ENCODE data around the gene SH3BP1. TPM values are rescaled to one million over a fixed set of nuclear protein-coding genes. Genes with fewer than 3 reads are reported as not detected.
A peak's percentile ranks its signal among the peaks of the same experiment; 100 is the strongest.

Gene SH3BP1
- total and polyA plus RNA-seq, 9 of the 15 experiments (the other 6 are each of a cell fraction or from before 2014, with no cell fraction given): 0.10 to 36.2 (median 10.4) TPM

- H3K9me1 ChIP-seq (ENCODE audit: control insufficient read depth, insufficient read depth, low read length): no peaks in the 10 kb centered on the region
- in situ Hi-C loops (cut with MboI): no loop called here
- no peak overlapping the region for H2AFZ ChIP-seq (ENCODE audit: low read depth, low read length)
- 90% methylated on average over 15 of the region's 18 CpGs for WGBS (ENCODE audit: insufficient coverage, low coverage, missing lambda C conversion rate)
- no peaks in the 10 kb centered on the region for H3K9me3 ChIP-seq (replicated peaks; ENCODE audit: control insufficient read depth, insufficient read depth, low read depth, low read length)
- peak overlapping the region in 1 of 2 experiments; percentile 74; a peak in 2 of 4 replicates for H3K9ac ChIP-seq (ENCODE audit: insufficient read depth in 1 of 2, low read depth in 2 of 2, low read length in 2 of 2)
- ChIA-PET CTCF (ENCODE audit: low intra/inter-chr PET ratio) (no interaction called here), POLR2A (no interaction called here)
- no peak overlapping the region for H3K4me3 ChIP-seq
- no peak for ATAC-seq
- no peak overlapping the region; the same call in 2 of the 3 replicates for H3K27ac ChIP-seq (ENCODE audit: extremely low read depth, low read depth, low read length)
- peaks cover 9 to 62% of the 10 kb centered on the region in 2 experiments; a peak in 4 of 5 replicates for H3K4me1 ChIP-seq (replicated peaks in 1 of 2; ENCODE audit: control insufficient read depth in 2 of 2, insufficient read depth in 2 of 2, low read length in 2 of 2)
- TF ChIP-seq POLR2G (IDR thresholded peaks at IDR 0.05; ENCODE audit: low read depth, low read length) (0 out of 2 replicates have a peak, but pooled peaks have one; percentile 14), BACH1 (tag; IDR thresholded peaks at IDR 0.05) (no peak), RBFOX2 (IDR thresholded peaks at IDR 0.05; ENCODE audit: low read depth, low read length) (peak; percentile 39; the same call in 1 of the 2 replicates)
- H3K79me2 ChIP-seq (ENCODE audit: control insufficient read depth, insufficient read depth, low read length): peaks cover 23% of the 10 kb centered on the region
- FAIRE-seq: no peak
- H3K4me2 ChIP-seq (ENCODE audit: insufficient read depth, low read length): no peak overlapping the region
- H3K27me3 ChIP-seq (ENCODE audit: control insufficient read depth in 2 of 2, insufficient read depth in 2 of 2, low read length in 2 of 2): no peaks in the 10 kb centered on the region
- H4K20me1 ChIP-seq (replicated peaks; ENCODE audit: control insufficient read depth, insufficient read depth, low read length): no peaks in the 10 kb centered on the region
- DNase-seq (ENCODE audit: extremely low read depth in 1 of 4, low spot score in 3 of 4): no peak
- intact Hi-C loops (cut with micrococcal nuclease): no loop called here
- no TSS peak for BruUV-seq (replicated peaks)
- peaks cover 5% of the 10 kb centered on the region; the same call in 1 of the 3 replicates for H3K36me3 ChIP-seq (ENCODE audit: control insufficient read depth, insufficient read depth, low read length)
These were observed 38.9 kb downstream of the SH3BP1 start for GRCh38 chr22:37678372-37678771.

- no TSS peak for BruUV-seq (replicated peaks)
- FAIRE-seq: no peak
- H3K27me3 ChIP-seq (ENCODE audit: control insufficient read depth in 2 of 2, insufficient read depth in 2 of 2, low read length in 2 of 2): no peaks in the 10 kb centered on the region
- no peaks in the 10 kb centered on the region for H4K20me1 ChIP-seq (replicated peaks; ENCODE audit: control insufficient read depth, insufficient read depth, low read length)
- H3K36me3 ChIP-seq (ENCODE audit: control insufficient read depth, insufficient read depth, low read length): peaks cover 5% of the 10 kb centered on the region; the same call in 1 of the 3 replicates
- no peaks in the 10 kb centered on the region for H3K9me3 ChIP-seq (replicated peaks; ENCODE audit: control insufficient read depth, insufficient read depth, low read depth, low read length)
- H3K9ac ChIP-seq (ENCODE audit: insufficient read depth in 1 of 2, low read depth in 2 of 2, low read length in 2 of 2): 0 out of 4 replicates have a peak overlapping the region, but pooled peaks of 1 of the 2 experiments have one; percentile 36
- H3K9me1 ChIP-seq (ENCODE audit: control insufficient read depth, insufficient read depth, low read length): no peaks in the 10 kb centered on the region
- no peak overlapping the region for H3K4me3 ChIP-seq
- no peak overlapping the region for H2AFZ ChIP-seq (ENCODE audit: low read depth, low read length)
- no peak for DNase-seq (ENCODE audit: extremely low read depth in 1 of 4, low spot score in 3 of 4)
- peaks cover 9 to 50% of the 10 kb centered on the region in 2 experiments; a peak in 4 of 5 replicates for H3K4me1 ChIP-seq (replicated peaks in 1 of 2; ENCODE audit: control insufficient read depth in 2 of 2, insufficient read depth in 2 of 2, low read length in 2 of 2)
- no peak for ATAC-seq
- in situ Hi-C loops (cut with MboI): no loop called here
- POLR2A ChIA-PET: interaction anchor here (0.6 to 1.2 kb wide), 4 partner anchors 11 to 254 kb away, joined by 3 to 6 read pairs (median 4); no protein-coding TSS in a partner anchor
- no peak overlapping the region for H3K4me2 ChIP-seq (ENCODE audit: insufficient read depth, low read length)
- 89% methylated on average over 7 of the region's 8 CpGs for WGBS (ENCODE audit: insufficient coverage, low coverage, missing lambda C conversion rate)
- CTCF ChIA-PET (ENCODE audit: low intra/inter-chr PET ratio): no interaction called here
- H3K27ac ChIP-seq (ENCODE audit: extremely low read depth, low read depth, low read length): no peak overlapping the region
- intact Hi-C loops (cut with micrococcal nuclease): no loop called here
- peaks cover 23% of the 10 kb centered on the region for H3K79me2 ChIP-seq (ENCODE audit: control insufficient read depth, insufficient read depth, low read length)
- TF ChIP-seq ZNF407 (IDR thresholded peaks at IDR 0.05; ENCODE audit: low read depth): no peak
- no peak for TF ChIP-seq SRSF1 (IDR thresholded peaks at IDR 0.05; ENCODE audit: low read depth, low read length)
- no peak for TF ChIP-seq SPI1 (IDR thresholded peaks at IDR 0.05; ENCODE audit: borderline replicate concordance, low read depth, low read length)
- no peak for TF ChIP-seq MXI1 (IDR thresholded peaks at IDR 0.05; ENCODE audit: low read depth, low read length)
These were observed 40.2 kb downstream of the SH3BP1 start for GRCh38 chr22:37679670-37680069.
